Measurements from ENCODE around the gene SLC5A11.

Gene SLC5A11

DNA sequence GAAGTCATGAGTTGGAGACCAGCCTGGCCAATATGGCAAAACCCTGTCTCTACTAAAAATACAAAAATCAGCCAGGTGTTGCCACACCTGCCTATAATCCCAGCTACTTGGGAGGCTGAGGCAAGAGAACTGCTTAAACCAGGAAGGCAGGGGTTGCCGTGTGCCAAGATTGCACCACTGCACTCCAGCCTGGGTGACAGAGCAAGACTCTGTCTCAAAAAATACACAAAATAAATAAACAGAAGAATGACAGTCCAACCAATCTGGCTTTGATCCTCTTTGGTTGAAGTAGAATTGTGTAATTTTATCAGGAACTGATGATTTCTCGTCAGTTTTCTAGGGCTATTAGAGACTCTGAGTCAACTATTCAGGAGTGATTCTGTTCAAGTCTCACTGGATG, 79.4 kb downstream of the SLC5A11 start:
- DNase-seq = no peak

DNA sequence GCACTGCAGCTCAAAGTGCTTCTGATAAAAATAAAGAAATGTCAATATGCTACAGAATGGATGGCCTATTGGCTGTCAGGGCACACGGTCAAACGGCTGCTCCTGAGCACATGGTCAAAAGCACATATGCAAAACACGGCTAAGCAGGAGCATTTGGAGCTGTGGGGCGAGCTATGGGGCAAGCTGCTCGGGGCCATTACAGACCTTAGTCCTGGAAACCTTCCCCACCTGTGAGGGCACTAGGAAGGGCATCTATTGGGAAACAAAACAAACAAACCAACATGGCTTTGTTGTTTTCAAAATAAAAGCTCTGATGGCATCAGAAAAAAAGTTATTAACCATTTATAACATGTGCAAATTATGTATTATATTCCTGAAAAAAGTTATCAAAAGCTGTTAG, 83.6 kb downstream of the SLC5A11 start:
- DNase-seq = no peak

DNA sequence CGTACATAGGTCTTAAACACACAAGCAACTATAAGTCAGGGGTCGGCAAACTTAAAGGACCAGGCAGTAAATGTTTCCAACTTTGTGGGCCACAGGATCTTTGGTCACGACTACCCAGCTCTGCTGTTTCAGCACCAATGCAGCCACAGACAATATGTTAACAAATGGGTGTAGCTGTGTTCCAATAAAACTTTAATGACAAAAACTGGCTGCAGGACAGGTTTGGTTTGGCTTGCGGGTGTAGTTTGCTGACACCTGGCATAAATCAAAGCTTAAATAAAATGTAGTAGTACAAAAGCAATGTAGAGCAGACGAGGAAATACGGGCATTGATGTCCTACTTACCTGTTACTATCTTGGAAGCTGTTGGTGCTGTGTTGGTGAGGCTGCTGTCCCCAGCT, 84.7 kb downstream of the SLC5A11 start:
- no peak for DNase-seq

DNA sequence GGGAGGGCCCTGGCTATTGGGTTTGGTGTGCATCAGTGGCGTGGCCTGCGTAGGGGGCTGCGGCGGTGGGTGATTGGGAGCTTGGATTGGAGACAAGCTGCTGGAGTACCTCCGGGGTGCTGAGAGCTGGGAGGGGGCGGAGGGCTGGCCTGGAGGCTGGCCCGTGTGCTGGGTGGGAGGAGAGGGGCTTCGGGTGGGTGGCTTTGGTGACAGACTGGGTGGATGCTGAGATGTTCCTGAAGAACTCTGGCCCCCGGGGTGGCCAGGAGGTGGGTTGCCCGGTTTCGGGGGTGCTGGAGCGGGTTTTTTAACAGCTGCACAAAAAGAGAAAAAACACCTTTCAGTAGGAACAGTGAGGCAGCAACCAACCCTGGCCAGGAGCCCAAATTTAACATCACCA, 85.3 kb downstream of the SLC5A11 start:
- DNase-seq = no peak

DNA sequence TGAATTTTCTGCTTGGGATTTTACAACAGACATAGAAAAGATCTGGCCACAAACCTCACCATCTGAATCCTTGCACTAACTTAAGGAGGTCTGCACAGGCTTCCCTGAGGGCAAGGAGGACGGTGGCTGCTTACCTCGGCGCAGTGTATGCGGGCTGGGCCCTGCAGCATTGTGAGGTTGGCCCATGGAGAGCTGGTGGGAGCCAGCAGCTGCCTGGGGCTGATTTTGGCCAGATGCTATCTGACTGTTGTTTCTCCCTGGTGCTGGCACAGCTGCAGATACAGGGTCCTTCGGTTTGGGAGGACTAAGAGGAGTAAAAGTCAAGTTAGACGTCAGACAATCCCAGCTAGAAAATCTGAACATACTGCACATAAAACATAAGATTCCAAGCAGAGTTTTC, 89.6 kb downstream of the SLC5A11 start:
- no peak for DNase-seq

DNA sequence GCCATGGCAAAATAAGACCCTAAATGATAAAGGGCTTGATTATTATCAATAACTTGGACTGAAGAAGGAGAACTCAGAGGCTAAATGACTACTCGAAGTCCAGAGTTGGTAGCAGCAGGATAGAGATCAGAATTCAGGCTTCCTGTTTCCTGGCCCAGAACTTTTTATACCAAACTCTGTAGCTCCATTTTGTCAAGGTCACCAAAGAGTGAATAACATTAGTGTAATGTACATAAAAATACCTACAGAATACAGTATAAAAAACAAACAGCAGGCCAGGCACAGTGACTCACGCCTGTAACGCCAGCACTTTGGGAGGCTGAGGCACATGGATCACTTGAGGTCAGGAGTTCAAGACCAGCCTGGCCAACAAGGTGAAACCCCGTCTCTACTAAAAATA, 90.4 kb downstream of the SLC5A11 start:
- no peak for DNase-seq

DNA sequence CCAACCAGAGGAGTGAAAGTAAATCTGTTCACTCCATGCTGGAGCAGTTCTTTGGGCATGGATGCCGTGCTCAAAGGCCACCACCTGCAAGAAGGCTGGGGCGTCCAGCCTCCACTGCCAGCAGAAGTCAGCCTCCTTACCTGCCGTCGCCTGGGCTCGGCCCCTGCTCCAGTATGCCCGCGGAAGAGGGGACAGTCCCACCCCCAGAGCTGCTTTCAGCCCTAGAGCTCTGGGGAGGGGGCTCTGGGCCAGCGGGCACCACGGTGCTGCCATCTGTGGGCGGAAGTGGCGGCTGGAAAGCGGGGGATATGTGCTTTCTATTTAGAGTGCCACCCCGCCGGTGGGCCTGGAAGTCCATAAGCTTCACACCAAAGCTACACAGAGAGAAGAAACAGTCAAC, 93.5 kb downstream of the SLC5A11 start:
- no peak for DNase-seq

DNA sequence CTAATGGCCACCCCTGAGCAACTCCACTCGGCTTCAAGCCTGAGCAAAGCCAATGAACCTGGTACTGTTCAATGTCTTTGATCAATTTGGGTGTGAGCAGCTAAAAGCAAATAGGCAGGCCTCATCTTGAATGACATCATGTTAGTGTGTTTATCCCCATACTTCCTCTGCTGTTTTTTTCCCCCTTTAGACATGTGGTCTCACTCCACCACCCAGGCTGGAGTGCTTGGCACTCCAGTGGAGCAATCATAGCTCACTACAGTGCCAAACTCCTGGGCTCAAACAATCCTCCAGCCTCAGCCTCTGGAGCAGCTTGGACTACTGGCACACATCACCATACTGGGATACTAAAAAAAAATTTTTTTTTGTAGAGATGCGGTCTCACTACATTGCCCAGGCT, 94.0 kb downstream of the SLC5A11 start:
- no peak for DNase-seq

DNA sequence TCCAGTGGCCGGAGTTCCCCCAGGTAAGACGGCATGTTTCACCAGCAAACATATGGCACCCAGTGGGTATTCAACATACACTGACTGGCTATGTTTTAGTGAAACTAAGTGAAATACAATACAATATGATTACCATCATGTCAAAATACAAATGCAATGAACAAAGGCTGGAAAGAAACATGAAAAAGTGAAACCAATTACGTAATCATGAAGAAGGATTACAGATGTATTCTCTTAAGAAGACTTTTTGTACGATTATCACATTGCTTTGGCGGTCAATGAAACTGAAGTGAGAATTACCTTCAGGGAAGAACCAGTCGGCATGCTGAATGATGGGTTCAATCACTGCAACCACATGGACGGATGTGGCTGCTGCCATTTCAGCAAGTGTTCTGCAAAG, 97.7 kb downstream of the SLC5A11 start:
- DNase-seq = no peak

DNA sequence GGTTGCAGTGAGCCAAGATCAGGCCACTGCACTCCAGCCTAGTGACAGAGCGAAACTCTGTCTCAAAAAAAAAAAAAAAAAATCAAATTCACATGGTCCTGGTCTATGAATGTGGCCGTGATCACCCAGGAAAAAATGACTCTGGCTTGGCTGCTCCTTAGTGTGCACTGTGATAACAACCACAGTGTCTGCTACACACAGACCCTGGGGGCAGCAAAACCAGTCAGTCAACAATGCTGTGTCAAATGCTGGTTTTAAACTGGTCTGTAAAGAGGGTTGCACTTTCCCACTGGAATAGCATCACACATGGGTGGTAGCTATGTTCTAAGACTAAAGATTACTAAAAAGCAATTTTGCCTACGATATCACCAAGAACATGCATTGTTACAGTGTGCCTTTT, 98.4 kb downstream of the SLC5A11 start:
- DNase-seq = no peak

DNA sequence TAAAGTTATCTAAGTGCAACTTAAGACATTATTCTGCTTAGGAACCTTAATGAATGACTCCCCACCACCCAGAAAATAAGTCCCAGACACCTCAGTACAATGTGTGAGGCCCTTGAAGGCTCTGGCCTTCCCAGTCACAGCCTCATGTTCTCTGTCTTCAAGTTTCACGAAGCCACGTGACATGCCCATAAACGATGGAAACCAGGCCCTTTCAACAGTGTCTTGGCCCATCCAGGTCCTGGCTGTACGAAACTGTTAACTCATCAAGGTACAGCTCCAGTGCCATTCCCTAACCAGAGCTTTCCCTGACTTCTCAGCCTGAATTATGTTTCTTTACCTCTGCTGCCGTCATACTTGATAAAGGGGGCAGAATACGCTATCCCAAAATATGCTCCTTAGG, 100.4 kb downstream of the SLC5A11 start:
- DNase-seq = no peak

DNA sequence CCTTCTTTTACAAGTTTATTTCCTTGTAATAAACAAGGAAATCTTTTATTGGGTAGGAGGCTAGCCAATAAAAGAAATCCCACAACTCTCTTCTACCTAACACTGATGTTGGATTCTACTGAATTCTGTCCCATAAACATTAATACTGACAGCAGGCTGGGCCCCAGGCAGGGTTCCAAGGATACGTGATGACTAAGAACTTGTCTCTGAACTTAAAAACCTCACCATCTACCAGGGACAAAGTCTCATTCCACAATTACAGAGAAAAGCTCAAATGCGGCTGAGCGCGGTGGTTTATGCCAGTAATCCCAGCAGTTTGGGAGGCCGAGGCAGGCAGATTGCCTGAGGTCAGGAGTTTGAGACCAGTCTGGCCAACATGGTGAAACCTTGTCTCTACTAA, 104.5 kb downstream of the SLC5A11 start:
- no peak for DNase-seq

DNA sequence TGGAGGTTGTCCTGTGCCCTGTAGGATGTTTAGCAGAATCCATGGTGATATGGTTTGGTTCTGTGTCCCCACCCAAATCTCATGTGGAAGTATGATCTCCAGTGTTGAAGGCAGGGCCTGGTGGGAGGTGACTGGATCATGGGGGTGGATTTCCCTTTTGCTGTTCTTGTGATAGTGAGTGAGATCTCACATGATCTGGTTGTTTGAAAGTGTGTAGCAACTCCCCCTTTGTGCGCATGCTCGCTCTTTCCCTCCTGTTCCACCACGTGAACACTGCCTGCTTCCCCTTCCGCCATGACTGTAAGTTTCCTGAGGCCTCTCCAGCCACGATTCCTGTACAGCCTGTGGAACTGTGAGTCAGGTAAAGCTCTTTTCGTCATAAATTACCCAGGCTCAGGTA, 107.5 kb downstream of the SLC5A11 start:
- no peak for DNase-seq

DNA sequence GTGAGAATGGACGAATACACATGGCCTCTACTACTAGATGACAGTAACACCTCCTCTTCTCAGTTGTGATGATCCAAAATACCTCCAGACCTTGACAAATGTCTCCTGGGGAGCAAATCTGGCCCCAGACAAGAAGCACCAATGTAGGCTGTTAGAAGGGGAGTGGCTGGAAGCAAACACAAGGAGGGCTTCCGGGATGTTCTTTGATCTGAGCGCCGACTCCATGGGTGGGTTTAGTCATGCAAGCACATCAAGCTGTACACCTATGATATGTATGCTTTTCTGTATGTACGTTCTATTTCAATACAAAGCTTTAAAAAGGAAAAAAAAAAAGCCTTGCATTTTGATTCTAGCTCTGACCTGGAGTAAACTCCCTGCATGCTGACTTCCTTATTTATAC, 108.0 kb downstream of the SLC5A11 start:
- DNase-seq = no peak

DNA sequence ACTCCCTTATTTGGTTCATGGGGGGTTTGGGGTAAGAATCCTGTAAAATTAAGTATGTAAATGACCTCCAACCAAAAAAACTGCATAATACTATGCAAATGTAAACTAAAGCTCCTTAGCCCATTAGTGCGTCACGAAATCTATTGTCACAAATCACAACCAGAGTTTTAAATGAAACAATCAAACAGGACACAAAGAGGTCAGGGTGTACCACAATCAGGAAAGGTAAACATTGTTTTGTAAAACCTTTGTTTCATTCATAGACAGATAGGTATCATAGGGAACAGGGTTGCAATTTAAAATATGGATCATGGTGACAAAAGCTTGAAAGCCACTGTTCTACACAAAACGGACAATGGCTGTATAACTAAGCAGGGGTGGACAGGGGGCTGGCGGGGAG, 108.4 kb downstream of the SLC5A11 start:
- no peak for DNase-seq

DNA sequence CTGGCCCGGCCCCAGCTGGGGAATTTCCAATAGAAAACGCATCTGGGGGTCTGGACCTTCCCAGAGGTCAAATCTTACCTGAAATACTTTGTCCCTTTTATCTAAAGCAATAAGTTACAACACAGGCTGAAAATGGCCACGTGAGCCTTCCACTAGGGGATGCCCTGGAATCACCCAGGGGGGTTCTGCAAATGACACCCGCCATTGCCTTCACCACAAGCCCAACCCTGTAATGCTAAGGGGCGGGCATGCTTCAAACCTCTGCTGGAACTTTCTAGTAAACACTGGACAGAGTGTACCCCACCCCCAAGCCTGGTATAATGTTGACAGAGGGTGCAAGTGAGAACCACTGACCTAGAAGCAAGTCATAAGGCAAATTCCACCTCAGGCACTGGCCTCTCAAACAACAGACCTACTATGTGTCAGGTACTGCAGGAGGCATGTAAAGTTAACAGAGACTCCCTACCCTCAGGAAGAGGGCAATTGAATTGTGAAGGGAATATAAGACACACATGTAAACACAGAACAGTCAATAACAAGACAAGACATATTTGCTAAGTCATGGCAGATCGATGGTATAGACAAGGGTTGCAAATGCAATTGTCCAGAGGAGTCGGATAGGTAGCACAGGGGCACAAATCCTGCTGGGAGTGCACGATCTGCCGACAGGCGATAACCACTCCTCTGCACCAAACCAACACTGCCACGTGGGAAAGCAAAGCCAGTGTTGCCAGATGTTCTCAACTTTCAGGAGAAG, 110.4 kb downstream of the SLC5A11 start:
- DNase-seq = no peak

DNA sequence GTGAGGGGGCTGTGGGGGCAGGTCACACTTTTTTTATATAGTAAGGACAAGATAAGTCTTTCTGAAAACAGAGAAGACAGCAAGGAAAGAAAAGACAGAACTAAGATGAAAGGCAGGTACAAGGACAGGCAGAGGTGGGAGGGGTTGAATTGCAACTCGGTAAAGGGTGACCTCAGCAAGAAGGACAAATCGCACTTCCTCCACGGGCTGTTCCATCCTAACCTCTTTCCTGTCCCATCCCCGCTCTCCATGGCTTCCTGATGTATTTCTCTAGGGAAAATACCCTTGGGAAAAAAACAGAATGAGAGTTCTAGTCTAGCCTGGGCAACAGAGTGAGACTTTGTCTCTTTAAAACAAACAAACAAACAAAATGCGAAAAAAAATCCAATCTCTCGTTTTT, 112.1 kb downstream of the SLC5A11 start:
- DNase-seq = no peak

Data from activated CD4-positive, CD25-positive, alpha-beta regulatory T cell (primary cell).